ENCODE results near the gene MAML1.

DNA sequence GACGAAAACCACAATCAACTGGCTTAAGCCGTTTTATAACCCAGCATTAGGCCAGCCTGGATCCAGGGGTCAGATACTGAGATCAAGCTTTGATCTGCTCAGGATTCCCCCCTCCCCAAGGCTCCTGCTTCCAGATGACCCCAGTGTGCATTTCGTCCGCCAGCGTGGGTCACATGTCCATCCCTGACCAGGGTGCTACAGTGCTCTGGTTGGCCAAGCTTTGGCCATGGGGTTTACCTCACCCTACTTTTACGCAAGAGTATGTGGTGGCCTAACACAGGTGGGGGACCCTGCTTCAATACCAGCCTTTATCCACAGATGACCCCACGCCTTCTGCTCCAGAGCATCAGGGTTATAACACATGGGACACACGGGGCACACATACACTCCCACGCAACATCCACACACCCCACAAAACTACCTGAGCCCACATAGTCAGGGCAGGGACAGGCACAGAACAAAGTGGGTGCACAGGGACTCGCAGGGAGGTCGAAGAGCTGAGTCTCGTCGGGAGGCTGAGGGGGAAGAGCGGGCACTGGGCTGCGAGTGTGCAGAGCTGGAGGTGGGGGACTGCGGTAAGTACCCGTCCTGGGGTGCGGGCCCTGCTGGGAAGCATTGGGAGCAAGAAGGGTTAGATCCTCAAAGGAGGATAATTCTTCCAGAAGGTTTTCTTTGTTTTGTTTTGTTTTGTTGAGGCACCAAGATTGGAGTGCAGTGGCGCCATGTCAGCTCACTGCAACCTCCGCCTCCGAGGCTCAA, 83.0 kb downstream of the MAML1 start:
- TF ChIP-seq, protein P1, sequence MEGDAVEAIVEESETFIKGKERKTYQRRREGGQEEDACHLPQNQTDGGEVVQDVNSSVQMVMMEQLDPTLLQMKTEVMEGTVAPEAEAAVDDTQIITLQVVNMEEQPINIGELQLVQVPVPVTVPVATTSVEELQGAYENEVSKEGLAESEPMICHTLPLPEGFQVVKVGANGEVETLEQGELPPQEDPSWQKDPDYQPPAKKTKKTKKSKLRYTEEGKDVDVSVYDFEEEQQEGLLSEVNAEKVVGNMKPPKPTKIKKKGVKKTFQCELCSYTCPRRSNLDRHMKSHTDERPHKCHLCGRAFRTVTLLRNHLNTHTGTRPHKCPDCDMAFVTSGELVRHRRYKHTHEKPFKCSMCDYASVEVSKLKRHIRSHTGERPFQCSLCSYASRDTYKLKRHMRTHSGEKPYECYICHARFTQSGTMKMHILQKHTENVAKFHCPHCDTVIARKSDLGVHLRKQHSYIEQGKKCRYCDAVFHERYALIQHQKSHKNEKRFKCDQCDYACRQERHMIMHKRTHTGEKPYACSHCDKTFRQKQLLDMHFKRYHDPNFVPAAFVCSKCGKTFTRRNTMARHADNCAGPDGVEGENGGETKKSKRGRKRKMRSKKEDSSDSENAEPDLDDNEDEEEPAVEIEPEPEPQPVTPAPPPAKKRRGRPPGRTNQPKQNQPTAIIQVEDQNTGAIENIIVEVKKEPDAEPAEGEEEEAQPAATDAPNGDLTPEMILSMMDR (conservative IDR thresholded peaks at IDR 0.05; ENCODE audit: low read depth, low read length) = no peak
- no peak for TF ChIP-seq EZH2 (IDR thresholded peaks at IDR 0.05; ENCODE audit: low read length, unreplicated experiment)
- no peak for TF ChIP-seq EZH2phosphoT487 (IDR thresholded peaks at IDR 0.05; ENCODE audit: borderline replicate concordance, low read length)
